ENCODE results near the gene STIP1.

DNA sequence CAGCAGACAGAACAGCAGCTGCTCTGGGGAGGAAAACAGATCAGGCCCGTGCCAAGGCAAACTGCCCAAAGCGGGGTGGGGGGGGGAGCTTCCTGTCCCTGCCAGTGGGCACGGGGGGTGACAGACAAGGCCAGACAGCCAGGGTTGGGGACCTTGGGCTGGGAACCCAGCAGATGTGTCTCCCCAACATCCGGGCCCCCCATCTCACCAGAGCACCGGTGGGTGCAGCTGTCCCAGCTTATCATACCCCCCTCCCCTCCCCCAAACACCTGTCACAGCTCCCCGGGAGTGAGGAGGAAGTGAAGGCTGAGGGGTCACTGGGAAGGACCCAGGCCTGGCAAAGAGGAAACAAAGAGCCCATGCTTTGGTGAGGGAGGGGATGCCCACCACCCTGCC, 59.4 kb downstream of the STIP1 start:
- TF ChIP-seq, protein P1, sequence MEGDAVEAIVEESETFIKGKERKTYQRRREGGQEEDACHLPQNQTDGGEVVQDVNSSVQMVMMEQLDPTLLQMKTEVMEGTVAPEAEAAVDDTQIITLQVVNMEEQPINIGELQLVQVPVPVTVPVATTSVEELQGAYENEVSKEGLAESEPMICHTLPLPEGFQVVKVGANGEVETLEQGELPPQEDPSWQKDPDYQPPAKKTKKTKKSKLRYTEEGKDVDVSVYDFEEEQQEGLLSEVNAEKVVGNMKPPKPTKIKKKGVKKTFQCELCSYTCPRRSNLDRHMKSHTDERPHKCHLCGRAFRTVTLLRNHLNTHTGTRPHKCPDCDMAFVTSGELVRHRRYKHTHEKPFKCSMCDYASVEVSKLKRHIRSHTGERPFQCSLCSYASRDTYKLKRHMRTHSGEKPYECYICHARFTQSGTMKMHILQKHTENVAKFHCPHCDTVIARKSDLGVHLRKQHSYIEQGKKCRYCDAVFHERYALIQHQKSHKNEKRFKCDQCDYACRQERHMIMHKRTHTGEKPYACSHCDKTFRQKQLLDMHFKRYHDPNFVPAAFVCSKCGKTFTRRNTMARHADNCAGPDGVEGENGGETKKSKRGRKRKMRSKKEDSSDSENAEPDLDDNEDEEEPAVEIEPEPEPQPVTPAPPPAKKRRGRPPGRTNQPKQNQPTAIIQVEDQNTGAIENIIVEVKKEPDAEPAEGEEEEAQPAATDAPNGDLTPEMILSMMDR (IDR thresholded peaks at IDR 0.05; ENCODE audit: low read length), result no peak
- no peak for TF ChIP-seq EZH2 (optimal IDR thresholded peaks at IDR 0.05; ENCODE audit: low read depth, low read length)

Measured in MM.1S (cell line).